ENCODE measurements around the gene PTPRR.
"Not testable (repeated sequence)": the region's sequence is repeated elsewhere in the genome, so short reads cannot be mapped to it uniquely, and the experiment has no call there.

PTPRR gene

GRCh38 chr12:70842942-70843341 lies 77.6 kb downstream of the PTPRR start:
- no peak for DNase-seq (ENCODE audit: extremely low read depth in 1 of 2, low read depth in 1 of 2)

- DNase-seq (ENCODE audit: extremely low read depth in 1 of 2, low read depth in 1 of 2), result no peak
Measured at GRCh38 chr12:70842136-70842535, 78.4 kb downstream of the PTPRR start.

- no peak for DNase-seq (ENCODE audit: extremely low read depth in 1 of 2, low read depth in 1 of 2)
Measured at GRCh38 chr12:70840656-70841350, 79.7 kb downstream of the PTPRR start.

- DNase-seq (ENCODE audit: extremely low read depth in 1 of 2, low read depth in 1 of 2), result no peak
Measured at GRCh38 chr12:70839544-70839943, 81.0 kb downstream of the PTPRR start.

GRCh38 chr12:70838127-70838526 lies 82.4 kb downstream of the PTPRR start:
- DNase-seq (ENCODE audit: extremely low read depth in 1 of 2, low read depth in 1 of 2), result no peak

GRCh38 chr12:70837026-70837425 lies 83.5 kb downstream of the PTPRR start:
- no peak for DNase-seq (ENCODE audit: extremely low read depth in 1 of 2, low read depth in 1 of 2)

- no peak for DNase-seq (ENCODE audit: extremely low read depth in 1 of 2, low read depth in 1 of 2)
Measured at GRCh38 chr12:70835948-70836347, 84.6 kb downstream of the PTPRR start.

GRCh38 chr12:70831543-70831942 lies 89.0 kb downstream of the PTPRR start:
- no peak for DNase-seq (ENCODE audit: extremely low read depth in 1 of 2, low read depth in 1 of 2)

GRCh38 chr12:70830221-70831061 lies 90.1 kb downstream of the PTPRR start:
- DNase-seq (ENCODE audit: extremely low read depth in 1 of 2, low read depth in 1 of 2), result no peak

GRCh38 chr12:70829070-70829469 lies 91.5 kb downstream of the PTPRR start:
- no peak for DNase-seq (ENCODE audit: extremely low read depth in 1 of 2, low read depth in 1 of 2)

- no peak for DNase-seq (ENCODE audit: extremely low read depth in 1 of 2, low read depth in 1 of 2)
Measured at GRCh38 chr12:70828351-70828750, 92.2 kb downstream of the PTPRR start.

GRCh38 chr12:70826156-70826555 lies 94.4 kb downstream of the PTPRR start:
- DNase-seq (ENCODE audit: extremely low read depth in 1 of 2, low read depth in 1 of 2), result no peak

GRCh38 chr12:70824511-70824910 lies 96.0 kb downstream of the PTPRR start:
- DNase-seq (ENCODE audit: extremely low read depth in 1 of 2, low read depth in 1 of 2), result no peak

- DNase-seq (ENCODE audit: extremely low read depth in 1 of 2, low read depth in 1 of 2), result no peak
Measured at GRCh38 chr12:70823182-70823976, 97.2 kb downstream of the PTPRR start.

GRCh38 chr12:70822412-70822811 lies 98.1 kb downstream of the PTPRR start:
- DNase-seq (ENCODE audit: extremely low read depth in 1 of 2, low read depth in 1 of 2), result no peak

- DNase-seq (ENCODE audit: extremely low read depth in 1 of 2, low read depth in 1 of 2), result no peak
Measured at GRCh38 chr12:70815971-70816391, 104.6 kb downstream of the PTPRR start.

GRCh38 chr12:70815056-70815455 lies 105.5 kb downstream of the PTPRR start:
- no peak for DNase-seq (ENCODE audit: extremely low read depth in 1 of 2, low read depth in 1 of 2)

GRCh38 chr12:70813559-70813958 lies 107.0 kb downstream of the PTPRR start:
- no peak for DNase-seq (ENCODE audit: extremely low read depth in 1 of 2, low read depth in 1 of 2)

GRCh38 chr12:70812136-70812535 lies 108.4 kb downstream of the PTPRR start:
- no peak for DNase-seq (ENCODE audit: extremely low read depth in 1 of 2, low read depth in 1 of 2)

- no peak for DNase-seq (ENCODE audit: extremely low read depth in 1 of 2, low read depth in 1 of 2)
Measured at GRCh38 chr12:70809887-70810286, 110.7 kb downstream of the PTPRR start.

- not testable (repeated sequence) for DNase-seq (ENCODE audit: extremely low read depth in 1 of 2, low read depth in 1 of 2)
Measured at GRCh38 chr12:70807993-70808392, 112.5 kb downstream of the PTPRR start.
